ENCODE results near the gene HSD17B8.

DNA sequence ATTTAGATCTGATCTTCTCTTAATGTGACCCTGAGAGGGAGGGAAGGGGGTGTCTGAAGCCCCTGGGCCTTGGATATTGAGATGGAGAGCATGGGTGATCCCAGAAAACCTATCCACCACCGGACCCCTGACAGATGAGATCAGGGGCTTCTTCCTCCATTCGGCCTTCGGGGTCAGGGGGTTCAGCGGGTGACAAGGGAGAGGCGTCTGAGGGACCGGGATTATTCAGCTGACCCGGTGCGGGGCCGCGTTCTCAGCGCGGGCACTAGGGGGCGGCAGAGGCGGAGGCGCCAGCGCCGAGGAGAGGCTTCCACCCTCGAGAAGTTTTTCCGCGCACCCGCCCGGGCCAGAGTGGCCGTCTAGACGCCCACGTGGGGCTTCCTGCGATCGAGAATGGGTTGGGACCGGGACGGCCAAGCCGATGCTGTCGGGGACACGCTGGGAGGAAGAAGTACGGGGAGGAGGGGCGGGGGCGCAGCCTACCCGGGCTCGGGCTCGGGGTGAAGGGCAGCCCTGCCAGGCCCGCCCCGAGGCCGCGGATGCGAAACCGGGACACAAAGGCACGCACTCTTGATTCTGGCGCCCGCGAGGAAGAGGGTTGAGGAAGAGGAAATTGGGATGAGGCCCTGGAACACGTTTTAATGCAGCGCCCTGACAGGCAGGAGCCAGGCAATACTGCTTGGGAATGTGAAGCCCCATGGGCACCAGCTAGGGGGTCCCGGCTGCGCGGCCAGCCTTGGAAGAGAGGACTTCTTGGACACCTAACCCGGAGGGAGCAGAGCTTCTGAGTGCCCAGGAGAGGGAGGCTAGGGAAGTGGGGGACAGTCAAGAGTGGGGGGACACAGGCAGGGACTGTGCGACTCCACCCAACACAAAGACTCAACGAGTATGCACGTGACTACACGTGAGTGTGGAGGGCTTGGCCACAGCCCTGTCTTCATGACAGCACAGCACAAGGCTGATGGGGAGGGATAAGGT lies 42.8 kb upstream of the HSD17B8 start:
- TF ChIP-seq FOXP2 (optimal IDR thresholded peaks at IDR 0.05; ENCODE audit: borderline replicate concordance, extremely low read depth, extremely low read length, insufficient read depth) = peak; percentile 32
- no peak for TF ChIP-seq POLR2AphosphoS5 (IDR thresholded peaks at IDR 0.05; ENCODE audit: low read depth, low read length)
- TF ChIP-seq TAF1 (IDR thresholded peaks at IDR 0.05; ENCODE audit: borderline replicate concordance, insufficient read depth, low read length) = no peak
- TF ChIP-seq, protein P1, sequence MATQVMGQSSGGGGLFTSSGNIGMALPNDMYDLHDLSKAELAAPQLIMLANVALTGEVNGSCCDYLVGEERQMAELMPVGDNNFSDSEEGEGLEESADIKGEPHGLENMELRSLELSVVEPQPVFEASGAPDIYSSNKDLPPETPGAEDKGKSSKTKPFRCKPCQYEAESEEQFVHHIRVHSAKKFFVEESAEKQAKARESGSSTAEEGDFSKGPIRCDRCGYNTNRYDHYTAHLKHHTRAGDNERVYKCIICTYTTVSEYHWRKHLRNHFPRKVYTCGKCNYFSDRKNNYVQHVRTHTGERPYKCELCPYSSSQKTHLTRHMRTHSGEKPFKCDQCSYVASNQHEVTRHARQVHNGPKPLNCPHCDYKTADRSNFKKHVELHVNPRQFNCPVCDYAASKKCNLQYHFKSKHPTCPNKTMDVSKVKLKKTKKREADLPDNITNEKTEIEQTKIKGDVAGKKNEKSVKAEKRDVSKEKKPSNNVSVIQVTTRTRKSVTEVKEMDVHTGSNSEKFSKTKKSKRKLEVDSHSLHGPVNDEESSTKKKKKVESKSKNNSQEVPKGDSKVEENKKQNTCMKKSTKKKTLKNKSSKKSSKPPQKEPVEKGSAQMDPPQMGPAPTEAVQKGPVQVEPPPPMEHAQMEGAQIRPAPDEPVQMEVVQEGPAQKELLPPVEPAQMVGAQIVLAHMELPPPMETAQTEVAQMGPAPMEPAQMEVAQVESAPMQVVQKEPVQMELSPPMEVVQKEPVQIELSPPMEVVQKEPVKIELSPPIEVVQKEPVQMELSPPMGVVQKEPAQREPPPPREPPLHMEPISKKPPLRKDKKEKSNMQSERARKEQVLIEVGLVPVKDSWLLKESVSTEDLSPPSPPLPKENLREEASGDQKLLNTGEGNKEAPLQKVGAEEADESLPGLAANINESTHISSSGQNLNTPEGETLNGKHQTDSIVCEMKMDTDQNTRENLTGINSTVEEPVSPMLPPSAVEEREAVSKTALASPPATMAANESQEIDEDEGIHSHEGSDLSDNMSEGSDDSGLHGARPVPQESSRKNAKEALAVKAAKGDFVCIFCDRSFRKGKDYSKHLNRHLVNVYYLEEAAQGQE (IDR thresholded peaks at IDR 0.05; ENCODE audit: insufficient read depth in 1 of 2, low read depth in 2 of 2, low read length in 2 of 2) = no peak
- TF ChIP-seq SIN3A (IDR thresholded peaks at IDR 0.05; ENCODE audit: borderline replicate concordance, insufficient read depth, low read length) = no peak
